ENCODE results near the gene PROC. TPM values are rescaled to one million over a fixed set of nuclear protein-coding genes. Genes with fewer than 3 reads are reported as not detected.

Gene PROC
- total RNA-seq, 2 experiments from 2014 or later: 0.28 TPM; not detected in 1

DNA sequence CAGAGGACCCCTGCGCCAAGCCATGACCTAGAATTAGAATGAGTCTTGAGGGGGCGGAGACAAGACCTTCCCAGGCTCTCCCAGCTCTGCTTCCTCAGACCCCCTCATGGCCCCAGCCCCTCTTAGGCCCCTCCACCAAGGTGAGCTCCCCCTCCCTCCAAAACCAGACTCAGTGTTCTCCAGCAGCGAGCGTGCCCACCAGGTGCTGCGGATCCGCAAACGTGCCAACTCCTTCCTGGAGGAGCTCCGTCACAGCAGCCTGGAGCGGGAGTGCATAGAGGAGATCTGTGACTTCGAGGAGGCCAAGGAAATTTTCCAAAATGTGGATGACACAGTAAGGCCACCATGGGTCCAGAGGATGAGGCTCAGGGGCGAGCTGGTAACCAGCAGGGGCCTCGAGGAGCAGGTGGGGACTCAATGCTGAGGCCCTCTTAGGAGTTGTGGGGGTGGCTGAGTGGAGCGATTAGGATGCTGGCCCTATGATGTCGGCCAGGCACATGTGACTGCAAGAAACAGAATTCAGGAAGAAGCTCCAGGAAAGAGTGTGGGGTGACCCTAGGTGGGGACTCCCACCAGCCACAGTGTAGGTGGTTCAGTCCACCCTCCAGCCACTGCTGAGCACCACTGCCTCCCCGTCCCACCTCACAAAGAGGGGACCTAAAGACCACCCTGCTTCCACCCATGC is 3.0 kb downstream of the PROC start:
- DNase-seq: no peak
- ChIA-PET CTCF (interaction anchor here (0.8 kb wide), 1 partner anchor 8 kb away, joined by 3 read pairs; no protein-coding TSS in a partner anchor), POLR2A (interaction anchor here (1.2 kb wide), 1 partner anchor 23 kb away, joined by 3 read pairs; no protein-coding TSS in a partner anchor)
- peaks cover 0 to 16% of the 10 kb centered on the region in 2 experiments for H3K9me3 ChIP-seq (ENCODE audit: control insufficient read depth in 1 of 2, insufficient read depth in 1 of 2, low read length in 2 of 2)
- Mint-ChIP-seq H3K27me3 (peaks cover 46% of the 10 kb centered on the region), H3K27ac (no peak overlapping the region), H3K9me3 (no peaks in the 10 kb centered on the region), H3K4me1 (ENCODE audit: low read depth) (peaks cover 16% of the 10 kb centered on the region), H3K36me3 (ENCODE audit: low read depth) (no peaks in the 10 kb centered on the region), H3K4me3 (peak overlapping the region; percentile 42)
- H3K27me3 ChIP-seq (ENCODE audit: control insufficient read depth in 1 of 2, insufficient read depth in 2 of 2, low read length in 2 of 2): peaks cover 22 to 29% of the 10 kb centered on the region in 2 experiments
- H3K36me3 ChIP-seq (ENCODE audit: insufficient read depth, low read length): no peaks in the 10 kb centered on the region
- no peak for ATAC-seq (ENCODE audit: poor library complexity)
- no peak overlapping the region for H3K27ac ChIP-seq (ENCODE audit: low read depth in 1 of 2, low read length in 2 of 2)
- no peak for TF ChIP-seq CTCF (IDR thresholded peaks at IDR 0.05)
- intact Hi-C loops (cut with DNase I, micrococcal nuclease): no loop called here
- peaks cover 23% of the 10 kb centered on the region for H3K4me1 ChIP-seq (ENCODE audit: insufficient read depth, low read length)
- H3K4me3 ChIP-seq (ENCODE audit: low read length): no peak overlapping the region

DNA sequence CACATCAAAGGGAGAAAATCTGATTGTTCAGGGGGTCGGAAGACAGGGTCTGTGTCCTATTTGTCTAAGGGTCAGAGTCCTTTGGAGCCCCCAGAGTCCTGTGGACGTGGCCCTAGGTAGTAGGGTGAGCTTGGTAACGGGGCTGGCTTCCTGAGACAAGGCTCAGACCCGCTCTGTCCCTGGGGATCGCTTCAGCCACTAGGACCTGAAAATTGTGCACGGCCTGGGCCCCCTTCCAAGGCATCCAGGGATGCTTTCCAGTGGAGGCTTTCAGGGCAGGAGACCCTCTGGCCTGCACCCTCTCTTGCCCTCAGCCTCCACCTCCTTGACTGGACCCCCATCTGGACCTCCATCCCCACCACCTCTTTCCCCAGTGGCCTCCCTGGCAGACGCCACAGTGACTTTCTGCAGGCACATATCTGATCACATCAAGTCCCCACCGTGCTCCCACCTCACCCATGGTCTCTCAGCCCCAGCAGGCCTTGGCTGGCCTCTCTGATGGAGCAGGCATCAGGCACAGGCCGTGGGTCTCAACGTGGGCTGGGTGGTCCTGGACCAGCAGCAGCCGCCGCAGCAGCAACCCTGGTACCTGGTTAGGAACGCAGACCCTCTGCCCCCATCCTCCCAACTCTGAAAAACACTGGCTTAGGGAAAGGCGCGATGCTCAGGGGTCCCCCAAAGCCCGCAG is 3.8 kb downstream of the PROC start:
- H3K9me3 ChIP-seq (ENCODE audit: control insufficient read depth in 1 of 2, insufficient read depth in 1 of 2, low read length in 2 of 2): peaks cover 0 to 16% of the 10 kb centered on the region in 2 experiments
- peaks cover 22 to 29% of the 10 kb centered on the region in 2 experiments for H3K27me3 ChIP-seq (ENCODE audit: control insufficient read depth in 1 of 2, insufficient read depth in 2 of 2, low read length in 2 of 2)
- peaks cover 16% of the 10 kb centered on the region for H3K4me1 ChIP-seq (ENCODE audit: insufficient read depth, low read length)
- Mint-ChIP-seq H3K27ac (no peak overlapping the region), H3K4me1 (ENCODE audit: low read depth) (peaks cover 8% of the 10 kb centered on the region), H3K4me3 (peak overlapping the region; percentile 20), H3K9me3 (no peaks in the 10 kb centered on the region), H3K27me3 (peaks cover 50% of the 10 kb centered on the region), H3K36me3 (ENCODE audit: low read depth) (no peaks in the 10 kb centered on the region)
- no peak overlapping the region for H3K27ac ChIP-seq (ENCODE audit: low read depth in 1 of 2, low read length in 2 of 2)
- H3K36me3 ChIP-seq (ENCODE audit: insufficient read depth, low read length): no peaks in the 10 kb centered on the region
- DNase-seq (no peak), ATAC-seq (ENCODE audit: poor library complexity) (no peak)
- intact Hi-C loops (cut with DNase I, micrococcal nuclease): no loop called here
- ChIA-PET CTCF (interaction anchor here (0.8 kb wide), 1 partner anchor 8 kb away, joined by 3 read pairs; no protein-coding TSS in a partner anchor), POLR2A (no interaction called here)
- no peak overlapping the region for H3K4me3 ChIP-seq (ENCODE audit: low read length)
- TF ChIP-seq CTCF (IDR thresholded peaks at IDR 0.05): no peak

GRCh38 chr2:127422559-127423477 is 4.6 kb downstream of the PROC start:
- Mint-ChIP-seq H3K27ac (no peak overlapping the region), H3K9me3 (no peaks in the 10 kb centered on the region), H3K4me3 (peak overlapping the region; percentile 48), H3K36me3 (ENCODE audit: low read depth) (no peaks in the 10 kb centered on the region), H3K4me1 (ENCODE audit: low read depth) (peaks cover 8% of the 10 kb centered on the region), H3K27me3 (peaks cover 50% of the 10 kb centered on the region)
- CTCF ChIA-PET: no interaction called here
- intact Hi-C loops (cut with DNase I, micrococcal nuclease): no loop called here
- DNase-seq: peak in 4 of 14 experiments; percentile 25 to 57 (median 40)
- peaks cover 14% of the 10 kb centered on the region for H3K4me1 ChIP-seq (ENCODE audit: insufficient read depth, low read length)
- peak; percentile 74 for ATAC-seq (ENCODE audit: poor library complexity)
- H3K36me3 ChIP-seq (ENCODE audit: insufficient read depth, low read length): no peaks in the 10 kb centered on the region
- peaks cover 22 to 29% of the 10 kb centered on the region in 2 experiments for H3K27me3 ChIP-seq (ENCODE audit: control insufficient read depth in 1 of 2, insufficient read depth in 2 of 2, low read length in 2 of 2)
- H3K4me3 ChIP-seq (ENCODE audit: low read length): peak overlapping the region; percentile 16
- no peak for TF ChIP-seq CTCF (IDR thresholded peaks at IDR 0.05)
- POLR2A ChIA-PET: no interaction called here
- no peak overlapping the region for H3K27ac ChIP-seq (ENCODE audit: low read depth in 1 of 2, low read length in 2 of 2)
- H3K9me3 ChIP-seq (ENCODE audit: control insufficient read depth in 1 of 2, insufficient read depth in 1 of 2, low read length in 2 of 2): peaks cover 0 to 16% of the 10 kb centered on the region in 2 experiments
